Activated gamma-delta T cell treated with Interleukin-2 at 50 U/mL for 16 hours (primary cell): Measurements from ENCODE around the gene FSIP1.

Experiments used
- DNase-seq: peaks from one replicate; pipeline ENCODE4 v3.0.0-alpha.2; 2020

The FSIP1 gene

DNA sequence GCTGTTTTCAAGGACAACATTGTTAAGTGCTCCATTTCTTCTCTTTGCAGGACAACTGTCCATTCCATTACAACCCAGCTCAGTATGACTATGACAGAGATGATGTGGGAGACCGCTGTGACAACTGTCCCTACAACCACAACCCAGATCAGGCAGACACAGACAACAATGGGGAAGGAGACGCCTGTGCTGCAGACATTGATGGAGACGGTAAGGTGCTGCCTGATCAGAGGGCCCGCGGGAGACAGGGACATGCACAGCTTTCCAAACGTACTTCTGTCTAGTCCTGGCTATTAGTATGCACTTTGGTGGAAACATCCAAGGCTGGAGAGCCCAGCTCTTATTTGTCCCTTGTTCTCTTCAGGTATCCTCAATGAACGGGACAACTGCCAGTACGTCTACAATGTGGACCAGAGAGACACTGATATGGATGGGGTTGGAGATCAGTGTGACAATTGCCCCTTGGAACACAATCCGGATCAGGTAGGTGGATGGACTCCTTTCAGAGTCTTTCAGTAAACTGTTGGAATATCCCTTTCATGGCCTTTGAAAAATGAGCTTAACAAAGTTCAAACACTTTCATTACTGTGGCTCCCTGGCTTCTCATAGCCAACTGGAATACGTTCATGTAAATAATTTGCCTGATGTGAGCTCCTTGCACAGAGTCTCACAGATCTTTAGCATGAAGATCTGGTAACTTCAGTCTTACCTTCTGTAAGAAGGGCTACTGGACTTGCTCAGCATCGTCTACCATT, 191.3 kb downstream of the FSIP1 start:
- DNase-seq: no peak

DNA sequence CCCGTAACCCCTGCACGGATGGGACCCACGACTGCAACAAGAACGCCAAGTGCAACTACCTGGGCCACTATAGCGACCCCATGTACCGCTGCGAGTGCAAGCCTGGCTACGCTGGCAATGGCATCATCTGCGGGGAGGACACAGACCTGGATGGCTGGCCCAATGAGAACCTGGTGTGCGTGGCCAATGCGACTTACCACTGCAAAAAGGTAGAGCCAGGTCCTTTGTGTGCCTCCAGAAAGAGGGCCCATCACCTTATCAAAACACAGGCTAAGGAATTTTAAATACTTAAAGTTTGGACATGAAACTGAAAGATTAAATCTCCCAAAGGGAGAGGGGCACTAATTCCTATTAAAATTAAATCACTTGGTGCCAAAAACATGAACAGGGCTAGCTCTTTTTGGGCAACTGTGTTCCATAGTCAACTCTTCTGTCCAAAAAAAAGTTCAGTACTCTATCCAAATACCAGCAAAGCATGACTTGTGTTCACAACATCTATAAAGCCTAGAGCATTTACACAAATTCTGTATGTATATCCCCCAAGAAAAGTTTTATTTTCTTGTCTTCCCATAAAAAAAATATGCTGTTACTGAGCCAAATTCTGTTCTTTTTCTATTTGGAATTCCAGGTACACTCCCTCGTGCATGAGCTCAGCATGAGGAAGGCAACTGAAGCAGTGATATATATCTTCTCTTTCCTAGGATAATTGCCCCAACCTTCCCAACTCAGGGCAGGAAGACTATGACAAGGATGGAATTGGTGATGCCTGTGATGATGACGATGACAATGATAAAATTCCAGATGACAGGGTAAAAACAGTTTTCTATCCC, 192.6 kb downstream of the FSIP1 start:
- DNase-seq: no peak

- DNase-seq: no peak
Observed at GRCh38 chr15:39589193-39589814, 193.3 kb downstream of the FSIP1 start.

DNA sequence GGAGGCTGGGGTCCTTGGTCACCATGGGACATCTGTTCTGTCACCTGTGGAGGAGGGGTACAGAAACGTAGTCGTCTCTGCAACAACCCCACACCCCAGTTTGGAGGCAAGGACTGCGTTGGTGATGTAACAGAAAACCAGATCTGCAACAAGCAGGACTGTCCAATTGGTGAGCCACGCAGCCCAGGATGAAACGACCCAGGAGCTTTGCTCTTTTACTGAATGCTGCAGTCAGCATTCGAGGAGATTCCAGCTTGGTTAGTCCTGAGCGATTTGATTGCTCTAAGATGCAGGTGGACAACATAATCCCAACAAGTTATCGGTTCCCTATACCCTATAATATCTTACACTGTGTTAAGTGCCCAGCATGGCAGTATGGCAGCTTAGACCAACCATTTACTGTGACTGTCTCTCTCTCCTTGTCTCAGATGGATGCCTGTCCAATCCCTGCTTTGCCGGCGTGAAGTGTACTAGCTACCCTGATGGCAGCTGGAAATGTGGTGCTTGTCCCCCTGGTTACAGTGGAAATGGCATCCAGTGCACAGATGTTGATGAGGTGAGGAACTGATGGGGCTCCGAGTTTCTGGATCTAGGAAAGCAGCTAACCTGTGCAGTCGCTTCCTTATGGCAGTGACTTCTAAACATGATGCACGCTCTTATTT, 194.0 kb downstream of the FSIP1 start:
- no peak for DNase-seq

DNA sequence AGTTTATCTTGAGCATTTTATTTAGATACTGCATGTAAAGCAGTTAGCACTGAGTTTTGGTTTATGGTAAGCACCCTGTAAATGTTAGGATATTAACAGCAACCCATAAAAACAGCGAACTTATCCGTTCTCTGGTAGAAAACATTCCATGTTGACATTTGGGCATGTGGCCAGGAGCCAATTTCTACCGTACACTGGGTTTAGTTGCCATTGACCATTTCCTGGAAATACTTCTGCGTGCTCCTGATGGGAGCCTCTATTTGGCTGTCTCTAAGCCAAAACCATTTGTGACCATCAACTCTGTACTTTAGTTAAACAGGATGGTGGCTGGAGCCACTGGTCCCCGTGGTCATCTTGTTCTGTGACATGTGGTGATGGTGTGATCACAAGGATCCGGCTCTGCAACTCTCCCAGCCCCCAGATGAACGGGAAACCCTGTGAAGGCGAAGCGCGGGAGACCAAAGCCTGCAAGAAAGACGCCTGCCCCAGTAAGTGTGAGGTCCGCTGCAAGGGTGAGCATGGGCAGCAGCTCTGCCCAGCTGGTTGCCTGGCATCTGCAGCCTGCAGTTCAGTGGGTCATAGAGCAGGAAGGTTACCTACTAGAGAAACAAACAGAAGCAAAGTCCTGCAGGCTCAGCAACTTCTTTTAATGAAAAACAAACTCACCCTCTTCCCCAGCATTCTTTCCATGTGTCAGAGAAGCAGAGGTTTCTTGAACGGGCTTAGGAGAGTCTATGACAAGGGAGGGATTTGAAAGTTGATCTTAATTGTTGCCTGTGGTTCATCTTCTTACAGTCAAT, 194.7 kb downstream of the FSIP1 start:
- no peak for DNase-seq

DNA sequence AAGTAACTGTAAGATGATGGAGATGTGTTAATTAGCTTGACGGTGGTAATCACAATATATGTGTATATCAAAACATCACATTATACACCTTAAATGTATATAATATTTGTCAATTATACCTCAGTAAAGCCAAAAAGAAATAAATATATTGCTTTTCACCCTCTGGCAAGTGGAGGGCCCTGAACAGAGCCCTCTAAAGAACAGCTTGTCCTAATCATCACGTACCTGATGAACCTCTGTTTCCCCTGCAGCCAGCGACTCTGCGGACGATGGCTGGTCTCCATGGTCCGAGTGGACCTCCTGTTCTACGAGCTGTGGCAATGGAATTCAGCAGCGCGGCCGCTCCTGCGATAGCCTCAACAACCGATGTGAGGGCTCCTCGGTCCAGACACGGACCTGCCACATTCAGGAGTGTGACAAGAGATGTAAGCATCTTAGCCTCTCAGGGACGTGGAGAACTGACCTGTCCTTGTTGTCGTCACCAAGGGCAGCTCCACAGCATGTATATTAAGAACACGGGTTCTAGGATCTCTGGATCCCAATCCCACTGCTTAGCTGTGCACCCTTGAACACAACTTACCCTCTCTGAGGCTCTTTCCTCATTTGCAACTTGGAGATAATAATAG, 195.4 kb downstream of the FSIP1 start:
- DNase-seq: no peak

GRCh38 chr15:39586387-39587095, 196.1 kb downstream of the FSIP1 start:
- no peak for DNase-seq

DNA sequence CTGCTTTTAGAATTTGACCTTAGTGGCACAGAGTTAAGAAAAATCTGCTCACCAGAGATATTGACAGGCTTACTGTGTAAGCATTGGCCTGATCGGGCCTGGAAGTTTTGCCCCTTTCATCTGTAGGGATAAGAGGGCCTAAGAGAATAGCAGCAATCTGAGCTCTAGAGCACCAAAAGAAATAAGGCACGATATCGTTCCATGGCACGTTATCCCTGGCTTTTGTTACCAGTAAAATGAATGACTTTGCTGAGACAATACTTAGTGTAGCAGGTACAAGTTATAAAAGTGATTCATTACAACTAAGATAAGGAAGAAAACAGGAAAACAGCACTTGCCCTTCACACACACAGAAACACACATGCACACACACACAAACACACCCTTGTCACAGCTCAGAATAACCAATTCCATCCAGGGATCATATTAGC, 196.8 kb downstream of the FSIP1 start:
- DNase-seq: no peak

DNA sequence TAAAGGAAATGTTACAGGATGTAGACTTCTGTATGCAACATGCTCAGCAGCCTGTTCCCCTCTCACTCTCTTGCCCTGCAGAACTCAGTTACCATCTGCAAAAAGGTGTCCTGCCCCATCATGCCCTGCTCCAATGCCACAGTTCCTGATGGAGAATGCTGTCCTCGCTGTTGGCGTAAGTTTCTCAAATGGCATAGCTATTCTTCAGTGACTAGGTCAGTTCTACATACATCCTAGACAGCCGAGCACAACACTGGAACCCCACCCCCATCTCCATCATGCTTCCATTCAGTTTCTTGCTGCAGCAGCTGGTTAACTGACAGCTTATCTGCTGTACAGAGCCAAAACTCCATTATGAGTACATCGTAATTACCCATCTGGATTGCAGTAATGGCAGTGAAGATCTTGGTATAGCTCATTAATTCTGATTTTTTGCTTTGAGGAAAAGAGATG, 197.2 kb downstream of the FSIP1 start:
- DNase-seq: no peak

DNA sequence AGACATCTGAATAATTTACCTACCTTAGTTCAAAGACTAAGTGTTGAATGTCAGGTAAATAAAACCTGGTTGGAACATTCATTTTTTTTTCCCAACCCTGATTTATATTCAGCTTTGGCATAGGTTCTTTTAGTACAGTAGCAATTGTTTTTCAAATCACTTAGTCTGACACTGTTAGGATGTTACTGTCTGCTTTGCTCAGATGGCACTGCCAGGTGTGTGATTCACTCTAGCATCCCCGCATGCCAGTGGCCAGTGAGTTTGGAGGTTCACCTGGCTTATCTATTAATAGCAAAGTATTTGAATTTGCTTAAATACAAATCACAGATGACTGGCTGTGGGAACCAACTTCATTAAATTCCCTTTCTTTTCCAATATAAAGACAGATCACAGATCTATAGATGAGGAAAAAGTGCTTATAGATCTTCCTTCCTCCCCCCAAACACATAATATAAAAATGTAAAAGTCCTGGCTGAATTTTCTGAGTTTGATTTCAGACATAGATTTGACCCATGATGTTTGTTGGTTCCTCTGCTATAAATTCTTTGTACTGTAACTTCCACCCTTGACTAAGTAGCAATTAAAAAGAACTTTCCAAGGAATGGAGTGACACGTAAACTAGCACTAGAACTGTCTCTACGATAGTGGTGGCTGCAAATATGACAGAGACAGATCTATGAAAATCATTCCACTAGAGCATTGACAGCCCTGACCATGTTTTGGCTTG, 197.8 kb downstream of the FSIP1 start:
- DNase-seq: no peak

DNA sequence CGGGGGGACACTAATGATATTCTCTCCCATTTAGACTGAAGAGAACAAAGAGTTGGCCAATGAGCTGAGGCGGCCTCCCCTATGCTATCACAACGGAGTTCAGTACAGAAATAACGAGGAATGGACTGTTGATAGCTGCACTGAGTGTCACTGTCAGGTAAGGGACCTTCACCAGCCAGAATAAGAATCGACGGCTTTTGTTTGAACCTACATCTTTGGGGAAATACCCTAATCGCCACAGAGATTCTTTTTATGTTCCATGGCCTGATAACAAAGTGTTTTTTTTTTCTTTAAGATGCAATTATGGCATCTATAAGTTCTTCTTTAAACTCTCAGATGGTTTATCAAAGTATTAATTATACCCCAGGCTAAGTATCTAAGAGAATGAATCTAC, 198.4 kb downstream of the FSIP1 start:
- no peak for DNase-seq

DNA sequence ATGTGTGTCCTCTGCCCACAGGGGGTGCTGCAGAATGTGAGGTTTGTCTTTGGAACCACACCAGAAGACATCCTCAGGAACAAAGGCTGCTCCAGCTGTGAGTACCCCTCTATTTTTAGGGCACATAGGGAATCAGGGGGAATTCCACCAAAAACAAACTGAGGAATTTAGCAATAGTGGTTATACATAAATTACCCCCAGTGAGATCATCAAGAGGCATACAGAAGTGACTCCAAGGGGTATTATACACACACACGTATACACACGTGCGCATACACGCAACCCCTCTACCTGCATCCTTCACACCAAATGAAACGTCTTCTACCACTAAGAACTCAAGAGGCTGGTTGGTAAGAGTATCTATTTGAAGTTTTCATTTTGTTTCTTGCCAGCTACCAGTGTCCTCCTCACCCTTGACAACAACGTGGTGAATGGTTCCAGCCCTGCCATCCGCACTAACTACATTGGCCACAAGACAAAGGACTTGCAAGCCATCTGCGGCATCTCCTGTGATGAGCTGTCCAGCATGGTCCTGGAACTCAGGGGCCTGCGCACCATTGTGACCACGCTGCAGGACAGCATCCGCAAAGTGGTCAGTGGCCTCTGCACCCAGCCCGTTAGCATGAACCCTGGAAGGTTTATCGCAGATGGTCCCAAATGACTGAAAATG, 198.9 kb downstream of the FSIP1 start:
- peak; percentile 23 for DNase-seq

DNA sequence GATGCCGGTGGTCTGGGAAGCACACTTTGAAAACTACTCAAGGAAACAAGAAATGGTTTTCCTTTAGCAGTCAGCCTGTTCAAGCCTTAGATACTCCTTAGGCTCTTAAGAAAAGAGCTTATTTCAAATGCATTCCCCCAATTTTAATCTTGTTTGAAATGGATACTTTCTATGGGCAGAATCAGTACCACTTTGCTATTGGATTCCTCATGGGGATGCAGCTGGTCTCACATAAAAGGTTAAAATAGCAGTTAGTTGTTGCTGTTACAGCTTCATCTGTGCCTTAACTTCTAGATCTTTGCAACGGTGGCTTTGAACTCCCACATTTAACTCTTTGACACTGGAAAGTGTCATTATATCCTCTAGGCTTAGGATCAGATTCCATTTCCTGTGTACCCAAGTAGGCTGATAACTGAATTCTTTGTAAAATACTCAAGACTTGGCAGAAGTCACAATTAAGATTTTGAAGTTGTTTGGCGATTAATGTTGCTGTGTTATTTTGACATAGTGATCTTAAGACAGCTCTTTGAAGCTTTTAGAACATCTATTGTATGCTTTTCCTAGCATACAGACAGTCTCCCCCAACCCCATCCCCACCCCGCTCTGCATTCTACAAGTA, 199.6 kb downstream of the FSIP1 start:
- no peak for DNase-seq

GRCh38 chr15:39582286-39582976, 200.2 kb downstream of the FSIP1 start:
- no peak for DNase-seq

- DNase-seq: no peak
Observed at GRCh38 chr15:39581793-39582285, 200.8 kb downstream of the FSIP1 start.

DNA sequence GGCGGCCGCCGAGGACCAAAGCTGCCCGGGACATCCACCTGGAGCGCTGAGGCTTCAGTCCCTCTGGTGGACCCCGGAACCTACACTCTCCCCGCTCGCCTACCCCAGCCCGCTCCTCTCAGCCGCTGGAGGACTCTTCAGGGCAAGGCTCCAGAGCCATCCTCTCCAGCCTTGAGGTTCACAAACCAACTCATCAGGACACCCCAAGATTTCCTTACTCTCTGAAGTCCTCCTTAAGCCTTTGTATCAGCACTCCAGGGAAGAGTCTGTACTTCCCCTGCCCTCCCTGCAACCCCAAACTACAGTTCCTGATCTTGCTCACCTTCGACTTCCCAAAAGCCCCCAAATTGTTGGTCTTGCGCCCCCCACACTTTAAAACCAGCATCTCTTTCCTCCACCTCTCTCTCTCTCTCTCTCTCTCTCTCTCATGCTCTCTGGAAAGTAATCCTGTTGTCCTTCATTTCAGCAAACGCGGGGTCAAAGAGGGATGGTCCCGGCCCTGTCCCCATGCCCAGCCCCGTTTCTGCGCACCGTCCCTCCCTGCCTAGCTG, 201.3 kb downstream of the FSIP1 start:
- no peak for DNase-seq

DNA sequence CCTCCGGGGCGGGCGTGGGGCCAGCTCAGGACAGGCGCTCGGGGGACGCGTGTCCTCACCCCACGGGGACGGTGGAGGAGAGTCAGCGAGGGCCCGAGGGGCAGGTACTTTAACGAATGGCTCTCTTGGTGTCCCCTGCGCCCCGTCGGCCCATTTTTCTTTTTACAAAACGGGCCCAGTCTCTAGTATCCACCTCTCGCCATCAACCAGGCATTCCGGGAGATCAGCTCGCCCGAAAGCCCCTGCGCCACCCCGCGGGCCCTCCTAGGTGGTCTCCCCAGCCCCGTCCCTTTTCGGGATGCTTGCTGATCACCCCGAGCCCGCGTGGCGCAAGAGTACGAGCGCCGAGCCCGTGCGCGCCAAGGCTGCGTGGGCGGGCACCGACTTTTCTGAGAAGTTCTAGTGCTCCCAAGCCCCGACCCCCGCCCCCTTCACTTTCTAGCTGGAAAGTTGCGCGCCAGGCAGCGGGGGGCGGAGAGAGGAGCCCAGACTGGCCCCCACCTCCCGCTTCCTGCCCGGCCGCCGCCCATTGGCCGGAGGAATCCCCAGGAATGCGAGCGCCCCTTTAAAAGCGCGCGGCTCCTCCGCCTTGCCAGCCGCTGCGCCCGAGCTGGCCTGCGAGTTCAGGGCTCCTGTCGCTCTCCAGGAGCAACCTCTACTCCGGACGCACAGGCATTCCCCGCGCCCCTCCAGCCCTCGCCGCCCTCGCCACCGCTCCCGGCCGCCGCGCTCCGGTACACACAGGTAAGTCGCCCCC, 202.0 kb downstream of the FSIP1 start, which contains the start of gene THBS1:
TSS of gene THBS1 (plus strand) at position 595 of the 757 bp plus-strand sequence. CDS start 779 bp downstream, outside the sequence.
- DNase-seq: peak; percentile 38
